Astrocyte of the hippocampus (primary cell): Measurements from ENCODE around the gene PNPLA5.

ENCODE experiments used
- DNase-seq: peaks from one replicate; pipeline ENCODE4 v3.0.0; 2011; ENCODE audit warnings: low read depth, low spot score

PNPLA5 gene

DNA sequence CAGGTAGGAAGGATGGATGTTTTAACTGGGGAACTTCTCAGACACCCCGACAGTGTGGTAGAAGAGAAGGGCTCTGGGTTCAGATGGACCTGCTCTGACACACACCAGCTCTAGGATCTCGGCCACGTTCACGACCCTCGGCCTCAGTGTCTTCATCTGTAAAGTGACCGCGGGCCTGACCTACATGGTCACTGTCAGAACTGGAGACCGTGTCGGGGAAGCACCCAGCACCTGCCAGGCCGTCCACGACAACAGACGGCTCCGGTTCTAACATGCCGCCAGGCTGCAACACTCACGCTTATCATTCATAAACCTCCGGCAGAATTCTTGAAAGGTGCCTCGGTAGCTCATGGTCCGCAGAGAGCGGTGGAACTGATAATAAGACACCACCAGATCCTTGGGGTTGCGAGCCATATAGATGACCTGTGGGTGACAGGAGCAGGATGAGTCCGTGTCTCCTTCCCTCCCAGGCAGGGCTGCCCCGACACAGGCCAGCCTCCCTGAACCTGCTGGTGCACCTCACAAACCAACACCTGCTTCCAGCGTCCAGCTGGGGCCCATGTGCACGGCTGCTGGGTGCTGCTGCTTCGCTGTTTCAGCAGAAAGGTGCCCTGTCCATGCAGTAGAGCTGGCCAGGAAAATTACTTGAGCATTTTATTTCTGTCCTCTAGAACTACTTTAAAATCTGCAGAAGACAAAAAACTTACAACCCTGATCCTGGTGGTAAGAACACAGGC is 53.1 kb downstream of the PNPLA5 start:
- DNase-seq, result no peak

- DNase-seq, result no peak
These were observed 53.7 kb downstream of the PNPLA5 start for GRCh38 chr22:43838161-43838560.

- no peak for DNase-seq
These were observed 54.1 kb downstream of the PNPLA5 start for GRCh38 chr22:43837666-43838065.

DNA sequence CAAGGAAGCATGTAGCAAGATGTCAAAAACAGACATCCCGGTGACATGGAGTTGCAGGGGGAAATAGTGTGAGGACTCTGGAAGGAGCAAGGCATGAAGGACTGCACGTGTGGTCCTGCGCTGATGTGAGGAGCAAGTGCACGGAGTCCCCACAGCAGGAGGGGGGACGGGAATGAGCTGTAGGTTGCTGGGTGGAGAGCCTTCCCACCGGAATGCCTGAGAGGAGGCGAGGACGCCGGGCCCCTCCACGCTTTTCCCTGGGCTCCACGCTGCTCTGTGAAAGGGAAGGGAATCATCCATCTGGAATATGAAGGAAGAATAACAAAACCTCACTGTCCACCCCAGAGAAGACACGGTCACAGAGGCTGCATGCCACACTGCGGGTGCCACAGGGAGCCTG is 56.1 kb downstream of the PNPLA5 start:
- no peak for DNase-seq

DNA sequence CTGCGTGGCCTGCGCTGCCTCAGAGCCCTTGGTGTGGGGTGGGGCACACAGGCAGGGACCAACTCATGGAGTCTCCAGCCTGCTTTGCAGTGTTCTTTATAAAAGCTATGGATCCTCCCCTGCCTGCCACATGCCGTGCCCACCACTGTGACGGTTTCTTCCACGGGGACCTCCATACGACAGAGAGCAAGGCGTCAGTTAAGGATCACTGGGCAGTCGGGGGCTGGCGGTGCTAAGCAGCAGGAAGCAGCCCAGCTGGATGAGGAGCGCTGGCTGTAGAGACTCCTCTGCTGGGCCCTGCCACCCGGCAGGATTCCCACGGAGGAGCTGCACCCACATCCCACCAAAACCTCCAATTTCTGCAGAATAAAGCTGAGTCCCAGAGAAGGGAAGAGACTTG is 56.6 kb downstream of the PNPLA5 start:
- no peak for DNase-seq

GRCh38 chr22:43833286-43834240 is 58.2 kb downstream of the PNPLA5 start:
- no peak for DNase-seq

- DNase-seq, result no peak
These were observed 59.2 kb downstream of the PNPLA5 start for GRCh38 chr22:43832393-43833265.

GRCh38 chr22:43831561-43832392 is 60.0 kb downstream of the PNPLA5 start:
- no peak for DNase-seq

- DNase-seq, result no peak
These were observed 60.8 kb downstream of the PNPLA5 start for GRCh38 chr22:43830931-43831560.

DNA sequence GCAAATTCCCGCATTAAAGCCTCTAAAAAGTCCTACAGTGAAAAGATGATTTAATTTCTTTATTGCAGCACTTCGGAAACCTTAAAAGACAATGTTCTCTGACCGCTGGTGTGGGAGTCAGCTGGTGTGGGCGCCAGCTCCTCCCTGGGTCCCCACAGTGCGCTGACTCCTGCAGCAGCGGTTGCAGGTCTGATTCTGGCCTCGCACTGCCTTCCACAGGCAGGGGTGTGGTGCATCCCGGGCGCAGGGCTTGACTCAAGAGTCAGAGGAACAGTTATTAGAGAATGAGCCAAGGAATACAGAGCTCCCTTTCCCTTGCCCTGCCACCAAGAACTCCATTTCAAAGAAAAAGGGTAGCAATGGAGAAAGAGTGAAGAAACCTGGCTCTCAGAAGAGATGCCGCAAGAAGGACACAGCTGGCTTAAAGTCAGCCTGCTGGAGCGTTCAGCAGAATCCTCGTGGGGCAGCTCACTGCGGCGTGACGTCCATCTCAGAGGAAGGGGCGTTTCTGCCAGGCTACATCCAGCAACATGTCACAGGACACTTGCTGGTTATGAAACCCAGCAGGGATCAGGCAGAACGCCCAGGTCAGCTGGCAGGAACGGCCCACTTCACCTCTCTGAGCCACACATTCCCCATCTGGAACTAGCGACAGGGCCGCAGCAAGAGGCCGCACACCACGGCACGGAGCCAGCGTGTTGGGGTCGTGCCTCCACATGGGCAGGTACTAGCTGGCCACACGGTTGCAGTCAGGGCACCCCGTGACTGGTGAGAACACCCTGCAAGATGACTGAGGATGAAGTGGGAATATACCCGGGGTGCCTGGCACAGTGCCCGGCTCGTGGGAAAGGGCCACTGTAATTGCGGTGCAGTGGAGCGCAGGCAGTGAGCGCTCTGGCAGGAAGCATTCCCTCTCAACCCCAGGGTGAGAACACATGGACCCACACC is 61.6 kb downstream of the PNPLA5 start:
- no peak for DNase-seq
